Stomach (tissue), 4 donors: ENCODE measurements around the gene AJUBA.

Experiments
- CTCF ChIP-seq, 7 experiments: fragments of 450-650 bp in 4 of 7; fragments of 200-600 bp in 3 of 7; sonication (generic) in 3 of 7; IDR thresholded peaks; one replicate each; pipeline ENCODE4 v1.5.1; 2016 to 2019; ENCODE audit warnings: antibody characterized with exemption in 7 of 7, control low read depth in 2 of 7, mild to moderate bottlenecking in 1 of 7
- EP300 ChIP-seq: sonication (generic); formaldehyde crosslinking; IDR thresholded peaks from one replicate; pipeline ENCODE4 v1.6.1; 2017; ENCODE audit warnings: antibody characterized with exemption

- TF ChIP-seq EP300 (no peak), CTCF (IDR thresholded peaks at IDR 0.05) (peak in 5 of 7 experiments; percentile 7 to 40 (median 30))
Measured at GRCh38 chr14:22994762-22995275, 12.5 kb upstream of the AJUBA start.
